HL-60 (cell line): ENCODE results near the gene ARHGAP30.

Source experiments
- DNase-seq, 2 experiments: peaks; one replicate each; pipeline ENCODE4 v3.0.0-alpha.2; 2010 to 2020; ENCODE audit warnings: low read depth in 1 of 2, low spot score in 1 of 2
- H3K27ac ChIP-seq: fragments of 250-450 bp; sonication (Bioruptor Pico); replicated peaks from 2 replicates; pipeline ENCODE4 v1.5.1; 2020; ENCODE audit warnings: mild to moderate bottlenecking, moderate library complexity
- H3K27me3 ChIP-seq: fragments of 250-450 bp; sonication (Bioruptor Pico); 2 replicates; pipeline ENCODE4 v1.5.1; 2021; ENCODE audit warnings: mild to moderate bottlenecking, moderate library complexity; ENCODE audit not compliant: insufficient read depth, poor library complexity, severe bottlenecking
- H3K4me3 ChIP-seq: replicated peaks from 2 replicates; pipeline ENCODE4 v1.5.1; 2011; ENCODE audit warnings: mild to moderate bottlenecking, control low read depth, low read length; ENCODE audit not compliant: insufficient read depth
- GABPA ChIP-seq: IDR thresholded peaks from 2 replicates; pipeline ENCODE4 v1.6.1; 2012; ENCODE audit warnings: low read depth
- POLR2AphosphoS5 ChIP-seq: IDR thresholded peaks from 2 replicates; pipeline ENCODE4 v1.6.1; 2012; ENCODE audit warnings: low read depth
- REST ChIP-seq: IDR thresholded peaks from 2 replicates; pipeline ENCODE4 v1.6.1; 2012; ENCODE audit warnings: low read depth; ENCODE audit not compliant: insufficient replicate concordance
- SPI1 ChIP-seq: IDR thresholded peaks from 2 replicates; pipeline ENCODE4 v1.6.1; 2012; ENCODE audit warnings: low read depth, mild to moderate bottlenecking, borderline replicate concordance
- TF ChIP-seq, protein P1 (sequence below): IDR thresholded peaks from one replicate; pipeline ENCODE4 v1.5.1; 2011; ENCODE audit warnings: low read length, control low read depth, inconsistent platforms; ENCODE audit not compliant: insufficient read depth

ARHGAP30 gene

DNA sequence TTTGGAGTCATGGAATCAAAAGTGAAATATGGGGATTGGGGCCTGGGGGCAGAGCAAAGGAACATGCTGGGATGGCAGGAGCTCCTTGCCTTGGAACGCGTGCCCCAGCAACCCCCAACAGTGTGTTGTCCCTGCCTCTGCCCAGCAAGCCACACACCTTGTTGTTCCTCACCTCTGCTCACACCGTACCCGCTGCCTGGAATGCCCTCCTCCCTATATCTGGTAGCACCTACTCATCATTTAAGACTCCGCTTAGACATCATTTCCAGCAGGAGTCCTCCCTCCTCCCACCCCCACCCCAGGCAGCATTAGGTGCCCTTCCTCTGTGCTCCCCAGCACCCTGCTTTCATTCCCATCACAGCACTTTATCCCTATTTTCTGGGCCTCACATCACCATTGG, 11.8 kb upstream of the ARHGAP30 start:
- TF ChIP-seq, protein P1, sequence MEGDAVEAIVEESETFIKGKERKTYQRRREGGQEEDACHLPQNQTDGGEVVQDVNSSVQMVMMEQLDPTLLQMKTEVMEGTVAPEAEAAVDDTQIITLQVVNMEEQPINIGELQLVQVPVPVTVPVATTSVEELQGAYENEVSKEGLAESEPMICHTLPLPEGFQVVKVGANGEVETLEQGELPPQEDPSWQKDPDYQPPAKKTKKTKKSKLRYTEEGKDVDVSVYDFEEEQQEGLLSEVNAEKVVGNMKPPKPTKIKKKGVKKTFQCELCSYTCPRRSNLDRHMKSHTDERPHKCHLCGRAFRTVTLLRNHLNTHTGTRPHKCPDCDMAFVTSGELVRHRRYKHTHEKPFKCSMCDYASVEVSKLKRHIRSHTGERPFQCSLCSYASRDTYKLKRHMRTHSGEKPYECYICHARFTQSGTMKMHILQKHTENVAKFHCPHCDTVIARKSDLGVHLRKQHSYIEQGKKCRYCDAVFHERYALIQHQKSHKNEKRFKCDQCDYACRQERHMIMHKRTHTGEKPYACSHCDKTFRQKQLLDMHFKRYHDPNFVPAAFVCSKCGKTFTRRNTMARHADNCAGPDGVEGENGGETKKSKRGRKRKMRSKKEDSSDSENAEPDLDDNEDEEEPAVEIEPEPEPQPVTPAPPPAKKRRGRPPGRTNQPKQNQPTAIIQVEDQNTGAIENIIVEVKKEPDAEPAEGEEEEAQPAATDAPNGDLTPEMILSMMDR, result no peak
- TF ChIP-seq GABPA (no peak), POLR2AphosphoS5 (no peak), REST (no peak), SPI1 (no peak)
- Histone ChIP-seq H3K27ac (no peak overlapping the region), H3K27me3 (no peaks in the 10 kb centered on the region), H3K4me3 (no peak overlapping the region)
- DNase-seq, result no peak

- Histone ChIP-seq H3K4me3 (no peak overlapping the region), H3K27ac (no peak overlapping the region), H3K27me3 (no peaks in the 10 kb centered on the region)
- no peak for TF ChIP-seq GABPA
- TF ChIP-seq SPI1, result no peak
- no peak for TF ChIP-seq POLR2AphosphoS5
- TF ChIP-seq, protein P1, result no peak
- no peak for TF ChIP-seq REST
- no peak for DNase-seq
Measured at GRCh38 chr1:161080441-161081405, 11.0 kb upstream of the ARHGAP30 start.

GRCh38 chr1:161079436-161080110, 9.9 kb upstream of the ARHGAP30 start:
- H3K4me3 ChIP-seq, result no peak overlapping the region
- H3K27ac ChIP-seq, result no peak overlapping the region
- no peak for DNase-seq
- no peaks in the 10 kb centered on the region for H3K27me3 ChIP-seq
- TF ChIP-seq POLR2AphosphoS5 (no peak), GABPA (no peak), REST (no peak), SPI1 (no peak)
- TF ChIP-seq, protein P1, result no peak
